OCI-LY3 (cell line): ENCODE measurements around the gene CDH4.

ENCODE experiments used
- EZH2phosphoT487 ChIP-seq: fragments of 200-600 bp; shearing (Covaris generic); IDR thresholded peaks from 2 replicates; pipeline ENCODE4 v1.6.1; 2018; ENCODE audit warnings: antibody characterized with exemption, mixed run types, low read depth
- TF ChIP-seq, protein P1 (sequence below): fragments of 200-600, 300-600 bp; sonication (generic); IDR thresholded peaks from 2 replicates; pipeline ENCODE4 v1.5.1; 2014; ENCODE audit warnings: antibody characterized with exemption, low read length, low read depth

DNA sequence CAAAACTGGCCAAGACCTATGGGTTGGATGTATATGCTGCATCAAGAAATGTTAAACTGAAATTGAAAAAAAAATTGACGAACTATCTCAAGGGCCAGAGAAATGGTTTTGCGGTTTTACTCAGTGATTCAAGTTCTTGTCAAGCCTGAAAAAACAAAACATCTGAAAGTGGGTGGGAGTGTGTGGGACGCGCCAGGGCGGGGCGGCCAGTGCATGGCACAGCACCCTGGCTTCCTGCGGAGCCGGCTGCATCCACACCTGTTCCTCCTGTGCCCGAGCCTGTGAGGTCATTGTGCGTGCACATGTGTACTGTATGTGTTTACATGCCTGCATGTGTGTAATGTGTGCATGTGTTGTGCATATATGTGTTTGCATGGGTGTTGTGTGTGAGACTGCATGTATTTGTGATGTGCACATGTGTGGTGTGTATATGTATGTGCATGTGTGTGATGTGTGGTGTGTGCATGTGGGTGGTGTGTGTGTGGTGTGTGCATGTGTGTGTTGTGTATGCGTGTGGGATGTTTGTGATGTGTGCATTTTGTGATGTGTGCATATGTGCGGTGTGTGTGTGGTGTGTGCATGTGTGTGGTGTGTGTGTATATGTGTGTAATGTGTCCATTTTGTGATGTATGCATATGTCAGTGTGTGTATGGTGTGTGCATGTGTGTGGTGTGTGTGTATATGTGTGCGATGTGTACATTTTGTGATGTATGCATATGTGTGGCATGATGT lies 59.8 kb downstream of the CDH4 start:
- TF ChIP-seq, protein P1, sequence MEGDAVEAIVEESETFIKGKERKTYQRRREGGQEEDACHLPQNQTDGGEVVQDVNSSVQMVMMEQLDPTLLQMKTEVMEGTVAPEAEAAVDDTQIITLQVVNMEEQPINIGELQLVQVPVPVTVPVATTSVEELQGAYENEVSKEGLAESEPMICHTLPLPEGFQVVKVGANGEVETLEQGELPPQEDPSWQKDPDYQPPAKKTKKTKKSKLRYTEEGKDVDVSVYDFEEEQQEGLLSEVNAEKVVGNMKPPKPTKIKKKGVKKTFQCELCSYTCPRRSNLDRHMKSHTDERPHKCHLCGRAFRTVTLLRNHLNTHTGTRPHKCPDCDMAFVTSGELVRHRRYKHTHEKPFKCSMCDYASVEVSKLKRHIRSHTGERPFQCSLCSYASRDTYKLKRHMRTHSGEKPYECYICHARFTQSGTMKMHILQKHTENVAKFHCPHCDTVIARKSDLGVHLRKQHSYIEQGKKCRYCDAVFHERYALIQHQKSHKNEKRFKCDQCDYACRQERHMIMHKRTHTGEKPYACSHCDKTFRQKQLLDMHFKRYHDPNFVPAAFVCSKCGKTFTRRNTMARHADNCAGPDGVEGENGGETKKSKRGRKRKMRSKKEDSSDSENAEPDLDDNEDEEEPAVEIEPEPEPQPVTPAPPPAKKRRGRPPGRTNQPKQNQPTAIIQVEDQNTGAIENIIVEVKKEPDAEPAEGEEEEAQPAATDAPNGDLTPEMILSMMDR: no peak
- TF ChIP-seq EZH2phosphoT487: no peak
